K562 (cell line): ENCODE measurements around the gene LMAN1. TPM values are rescaled to one million over a fixed set of nuclear protein-coding genes. Genes with fewer than 3 reads are reported as not detected.

Experiments
- ATAC-seq: fragments of 200-7000 bp; cut with Tn5 transposase; 3 replicates; pipeline ENCODE4 v1.9.1; 2020; ENCODE audit warnings: moderate library complexity
- BruUV-seq: library from RNA; stranded (reverse); fragments of 400-500 nt; replicated peaks from 2 replicates; lab custom pipeline; 2021; lab: Mats Ljungman, UMichigan
- CTCF ChIA-PET: fragments of 300-600 bp; formaldehyde crosslinking; extraction: SDS; loops from one replicate; lab custom pipeline; 2021; ENCODE audit warnings: low intra/inter-chr PET ratio; lab: Yijun Ruan, JAX
- POLR2A ChIA-PET: fragments of 300-600, 350-650 bp; sonication (Branson Sonifier 250); formaldehyde crosslinking; extraction: SDS; loops from one replicate; lab custom pipeline; 2021; ENCODE audit warnings: antibody characterized with exemption, inconsistent platforms; lab: Yijun Ruan, JAX
- DNase-seq, 4 experiments: peaks; one replicate each; pipeline versions ENCODE4 v3.0.0 to v3.0.0-alpha.2; 2011 to 2018; ENCODE audit warnings: low spot score in 3 of 4, mixed read lengths in 3 of 4; ENCODE audit errors: extremely low read depth in 1 of 4
- FAIRE-seq: peaks from 2 replicates; lab custom pipeline; 2011; peaks lifted over from hg19 to GRCh38; lab: Jason Lieb, UNC
- H2AFZ ChIP-seq: 2 replicates; pipeline ENCODE4 v1.6.0; 2011; ENCODE audit warnings: low read depth, low read length, control low read depth, inconsistent platforms
- H3K27ac ChIP-seq: fragments of 200-600 bp; 3 replicates; pipeline ENCODE4 v1.8.0; 2011; ENCODE audit warnings: low read depth, mild to moderate bottlenecking, control low read depth, inconsistent platforms, low read length, moderate library complexity, mixed read lengths; ENCODE audit errors: extremely low read depth
- H3K27me3 ChIP-seq, 2 experiments: fragments of 300-600 bp in 1 of 2; 2 replicates in 1 of 2; 3 replicates in 1 of 2; pipeline versions ENCODE4 v1.6.0 to v1.8.0; 2011; ENCODE audit warnings: inconsistent platforms in 2 of 2, low read length in 2 of 2, mild to moderate bottlenecking in 1 of 2, mixed read lengths in 1 of 2, moderate library complexity in 1 of 2; ENCODE audit not compliant: control insufficient read depth in 2 of 2, insufficient read depth in 2 of 2
- H3K36me3 ChIP-seq: fragments of 300-600 bp; 3 replicates; pipeline ENCODE4 v1.8.0; 2011; ENCODE audit warnings: mild to moderate bottlenecking, low read length, inconsistent platforms; ENCODE audit not compliant: control insufficient read depth, insufficient read depth
- H3K4me1 ChIP-seq, 2 experiments: fragments of 200-600 bp in 1 of 2; replicated peaks in 1 of 2; 2 replicates in 1 of 2; 3 replicates in 1 of 2; pipeline versions ENCODE4 v1.5.1 to v1.8.0; 2011; ENCODE audit warnings: inconsistent platforms in 2 of 2, low read length in 2 of 2, mild to moderate bottlenecking in 1 of 2, mixed read lengths in 1 of 2, moderate library complexity in 1 of 2; ENCODE audit not compliant: control insufficient read depth in 2 of 2, insufficient read depth in 2 of 2
- H3K4me2 ChIP-seq: 2 replicates; pipeline ENCODE4 v1.6.1; 2011; ENCODE audit warnings: low read length, control low read depth, inconsistent platforms, mixed read lengths; ENCODE audit not compliant: insufficient read depth
- H3K4me3 ChIP-seq: fragments of 200-600 bp; sonication (generic), shearing (Covaris generic); 2 replicates; pipeline ENCODE4 v1.5.1; 2016; ENCODE audit warnings: control low read depth, inconsistent platforms
- H3K79me2 ChIP-seq: fragments of 200-600 bp; 3 replicates; pipeline ENCODE4 v1.8.0; 2011; ENCODE audit warnings: low read length, inconsistent platforms; ENCODE audit not compliant: control insufficient read depth, insufficient read depth
- H3K9ac ChIP-seq, 2 experiments: 2 replicates each; pipeline versions ENCODE4 v1.6.0 to v1.6.1; 2011; ENCODE audit warnings: low read depth in 2 of 2, low read length in 2 of 2, control low read depth in 1 of 2, inconsistent platforms in 1 of 2, mild to moderate bottlenecking in 1 of 2, mixed read lengths in 1 of 2; ENCODE audit not compliant: insufficient read depth in 1 of 2
- H3K9me1 ChIP-seq: one replicate; pipeline ENCODE4 v1.6.0; 2011; ENCODE audit warnings: inconsistent platforms, mild to moderate bottlenecking, low read length, moderate library complexity; ENCODE audit not compliant: control insufficient read depth, insufficient read depth
- H3K9me3 ChIP-seq: replicated peaks from 2 replicates; pipeline ENCODE4 v1.5.1; 2011; ENCODE audit warnings: low read depth, low read length, inconsistent platforms; ENCODE audit not compliant: control insufficient read depth, insufficient read depth
- H4K20me1 ChIP-seq: replicated peaks from 2 replicates; pipeline ENCODE4 v1.6.1; 2011; ENCODE audit warnings: low read length, inconsistent platforms, mixed read lengths; ENCODE audit not compliant: control insufficient read depth, insufficient read depth
- ATF2 ChIP-seq: sonication (generic); formaldehyde crosslinking; IDR thresholded peaks from 2 replicates; pipeline ENCODE4 v1.8.1; 2022; ENCODE audit warnings: missing genetic modification reagents
- BCL6 ChIP-seq: fragments of 250-450 bp; sonication (Bioruptor Pico); IDR thresholded peaks from 2 replicates; pipeline ENCODE4 v1.4.0; 2020
- BCOR ChIP-seq: fragments of 450-650 bp; IDR thresholded peaks from 2 replicates; pipeline ENCODE4 v1.6.1; 2016
- POLR2A ChIP-seq: fragments of 450-650 bp; conservative IDR thresholded peaks from 2 replicates; pipeline ENCODE4 v1.6.1; 2016
- POLR2AphosphoS2 ChIP-seq: IDR thresholded peaks from 2 replicates; pipeline ENCODE4 v1.6.1; 2012; ENCODE audit warnings: low read length, improper control_type of control experiment
- SREBF1 ChIP-seq: fragments of 150-350 bp; IDR thresholded peaks from 2 replicates; pipeline ENCODE4 v1.6.1; 2014; ENCODE audit warnings: antibody characterized with exemption, low read depth, low read length, borderline replicate concordance
- SUPT5H ChIP-seq: fragments of 450-650 bp; IDR thresholded peaks from 2 replicates; pipeline ENCODE4 v1.6.1; 2016
- XRCC4 ChIP-seq: IDR thresholded peaks from one replicate; pipeline ENCODE4 v1.6.1; 2011; ENCODE audit not compliant: insufficient read depth, insufficient read length; ENCODE audit errors: extremely low read depth
- ZBTB9 ChIP-seq: fragments of 450-650 bp; formaldehyde crosslinking; IDR thresholded peaks from 2 replicates; pipeline ENCODE4 v1.4.0; 2020; ENCODE audit warnings: mild to moderate bottlenecking, moderate library complexity
- WGBS: fragments of 100-300 bp; shearing (Covaris generic); methylation state at CpG from one replicate; pipeline ENCODE4 v1.1.6; 2016; ENCODE audit warnings: low coverage, mixed read lengths; ENCODE audit not compliant: insufficient coverage; ENCODE audit errors: missing lambda C conversion rate; 5-methylcytosine and 5-hydroxymethylcytosine counted together
- in situ Hi-C: fragments of 300-500 bp; cut with MboI; formaldehyde crosslinking; loops from 4 replicates; pipeline ENCODE4 v1.15.0; 2018; ENCODE audit warnings: inconsistent platforms, mixed read lengths
- intact Hi-C: fragments of 100-400 bp; cut with micrococcal nuclease; formaldehyde crosslinking; loops from 2 replicates; pipeline ENCODE4 v1.14.2; 2022
- polyA plus RNA-seq, 8 experiments: library from polyadenylated mRNA; depleted of rRNA in 4 of 8; stranded (reverse) in 5 of 8; unstranded in 3 of 8; fragments of >200 nt; fragmentation: Nextera tagmentation in 2 of 8; fragmentation: Illumina TruSeq in 1 of 8; extraction: Ambion mirVana in 2 of 8; extraction: Trizol in 1 of 8; gene quantifications; 2 replicates each; pipeline versions ENCODE4 v1.2.1 to v1.2.3, GENCODE V29; 2011 to 2014; ENCODE audit warnings: inconsistent platforms in 1 of 8, missing spikeins in 1 of 8
- total RNA-seq, 7 experiments: library from RNA; depleted of rRNA in 6 of 7; stranded (reverse); fragments of >200 nt in 6 of 7; fragmentation: Illumina TruSeq in 2 of 7; extraction: Trizol in 2 of 7; gene quantifications; 2 replicates each; pipeline versions ENCODE4 v1.2.1 to v1.2.3, GENCODE V29; 2011 to 2021; ENCODE audit warnings: low replicate concordance in 1 of 7

LMAN1 gene
- total and polyA plus RNA-seq, 9 of the 15 experiments (the other 6 are each of a cell fraction or from before 2014, with no cell fraction given): 18.8 to 108 (median 71.2) TPM

DNA sequence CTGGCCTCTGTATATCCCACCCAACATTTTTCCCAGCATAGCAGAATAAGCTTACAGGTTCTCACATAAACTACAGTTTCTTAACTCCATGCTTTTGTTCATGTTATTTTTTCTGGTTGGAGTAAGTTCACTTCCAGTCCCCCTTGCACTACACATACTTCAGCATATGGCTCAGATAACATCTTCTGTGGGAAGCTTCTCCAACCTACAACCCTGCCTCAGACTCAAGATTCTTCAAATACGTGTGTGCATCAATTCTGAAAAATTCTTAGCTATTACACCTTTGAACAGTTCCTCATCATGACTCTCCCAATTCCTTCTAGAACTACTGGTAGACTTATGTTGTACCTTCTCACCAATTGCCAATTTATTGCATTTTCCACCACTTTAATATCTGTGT, 33.1 kb downstream of the LMAN1 start:
- ATAC-seq: peak; percentile 61

DNA sequence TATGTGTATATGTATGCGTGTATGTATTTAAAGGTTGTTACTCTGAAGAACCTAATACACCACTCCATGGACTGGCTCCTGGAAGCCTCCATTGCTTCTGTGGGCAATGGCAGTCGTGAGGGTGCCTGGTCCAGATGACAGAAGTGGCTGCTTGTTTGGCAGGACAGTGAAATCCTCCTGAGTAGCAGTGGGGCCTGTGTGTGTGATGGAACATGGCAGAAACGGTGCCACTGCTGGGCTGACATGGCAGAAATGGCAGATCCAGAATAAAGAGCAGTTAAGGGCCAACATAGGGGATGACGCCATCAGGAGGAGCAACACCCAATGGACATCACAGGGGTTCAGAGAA, 34.5 kb downstream of the LMAN1 start:
- H3K4me3 ChIP-seq: no peak overlapping the region
- FAIRE-seq: no peak
- H3K4me2 ChIP-seq: no peak overlapping the region
- H3K9ac ChIP-seq: no peak overlapping the region
- in situ Hi-C loops (no loop called here), intact Hi-C loops (no loop called here)
- POLR2A ChIA-PET: no interaction called here
- H3K36me3 ChIP-seq: peaks cover 20% of the 10 kb centered on the region; the same call in 2 of the 3 replicates
- no peaks in the 10 kb centered on the region for H3K9me1 ChIP-seq
- TF ChIP-seq ZBTB9 (CRISPR knock-in tag): no peak
- no peak for TF ChIP-seq BCOR
- TF ChIP-seq XRCC4: no peak
- TF ChIP-seq ATF2 (CRISPR knock-in tag): no peak
- TF ChIP-seq, all 486 proteins: peak for 0
- ATAC-seq (peak; percentile 25; the same call in 2 of the 3 replicates), DNase-seq (no peak)
- Histone ChIP-seq H3K27me3 (peaks cover 0 to 4% of the 10 kb centered on the region in 2 experiments; a peak in 1 of 5 replicates), H4K20me1 (no peaks in the 10 kb centered on the region), H3K4me1 (no peaks in the 10 kb centered on the region), H3K27ac (no peak overlapping the region), H2AFZ (no peak overlapping the region), H3K9me3 (no peaks in the 10 kb centered on the region), H3K79me2 (no peaks in the 10 kb centered on the region)
- BruUV-seq: no TSS peak
- CTCF ChIA-PET: no interaction called here
- 33% methylated on average over 3 of the region's 4 CpGs for WGBS

More for the DNA sequence above, 33.1 kb downstream of the LMAN1 start:
- Histone ChIP-seq H3K27ac (no peak overlapping the region), H2AFZ (no peak overlapping the region), H4K20me1 (no peaks in the 10 kb centered on the region), H3K9me3 (no peaks in the 10 kb centered on the region), H3K9me1 (no peaks in the 10 kb centered on the region), H3K27me3 (no peaks in the 10 kb centered on the region), H3K9ac (no peak overlapping the region), H3K4me3 (no peak overlapping the region), H3K4me2 (no peak overlapping the region), H3K4me1 (no peaks in the 10 kb centered on the region), H3K79me2 (no peaks in the 10 kb centered on the region), H3K36me3 (peaks cover 32% of the 10 kb centered on the region)
- DNase-seq (no peak), FAIRE-seq (no peak)
- TF ChIP-seq SREBF1: no peak
- no peak for TF ChIP-seq BCL6 (CRISPR knock-in tag)
- peak; percentile 84; the same call in 1 of the 2 replicates for TF ChIP-seq POLR2AphosphoS2
- TF ChIP-seq SUPT5H: peak; percentile 43; the same call in 1 of the 2 replicates
- TF ChIP-seq POLR2A: 0 out of 2 replicates have a peak, but pooled peaks have one; percentile 36
- ChIA-PET POLR2A (interaction anchor here (0.6 to 1.6 kb wide), 2 partner anchors 13 to 27 kb away, joined by 4 to 5 read pairs; no protein-coding TSS in a partner anchor), CTCF (no interaction called here)
- 25% methylated on average over 1 of the region's 1 CpG for WGBS
- intact Hi-C loops: no loop called here
- in situ Hi-C loops: no loop called here
- no TSS peak for BruUV-seq
